Measurements from ENCODE around the gene AP1G2. TPM values are rescaled to one million over a fixed set of nuclear protein-coding genes. Genes with fewer than 3 reads are reported as not detected.

Gene AP1G2
- polyA plus RNA-seq, 1 donor from 2014 or later = 127 TPM

- no peak overlapping the region for H3K9ac ChIP-seq (ENCODE audit: low read length)
- no peaks in the 10 kb centered on the region for H3K9me2 ChIP-seq (ENCODE audit: insufficient read depth, low read length)
- no peak overlapping the region for H3K4me2 ChIP-seq (ENCODE audit: low read length)
- H3K4me3 ChIP-seq (ENCODE audit: low read length) = no peak overlapping the region
- no peak overlapping the region for H3K27ac ChIP-seq (ENCODE audit: low read length)
- H3K79me2 ChIP-seq (replicated peaks; ENCODE audit: insufficient read depth, low read length) = no peaks in the 10 kb centered on the region
- TF ChIP-seq, protein P1, sequence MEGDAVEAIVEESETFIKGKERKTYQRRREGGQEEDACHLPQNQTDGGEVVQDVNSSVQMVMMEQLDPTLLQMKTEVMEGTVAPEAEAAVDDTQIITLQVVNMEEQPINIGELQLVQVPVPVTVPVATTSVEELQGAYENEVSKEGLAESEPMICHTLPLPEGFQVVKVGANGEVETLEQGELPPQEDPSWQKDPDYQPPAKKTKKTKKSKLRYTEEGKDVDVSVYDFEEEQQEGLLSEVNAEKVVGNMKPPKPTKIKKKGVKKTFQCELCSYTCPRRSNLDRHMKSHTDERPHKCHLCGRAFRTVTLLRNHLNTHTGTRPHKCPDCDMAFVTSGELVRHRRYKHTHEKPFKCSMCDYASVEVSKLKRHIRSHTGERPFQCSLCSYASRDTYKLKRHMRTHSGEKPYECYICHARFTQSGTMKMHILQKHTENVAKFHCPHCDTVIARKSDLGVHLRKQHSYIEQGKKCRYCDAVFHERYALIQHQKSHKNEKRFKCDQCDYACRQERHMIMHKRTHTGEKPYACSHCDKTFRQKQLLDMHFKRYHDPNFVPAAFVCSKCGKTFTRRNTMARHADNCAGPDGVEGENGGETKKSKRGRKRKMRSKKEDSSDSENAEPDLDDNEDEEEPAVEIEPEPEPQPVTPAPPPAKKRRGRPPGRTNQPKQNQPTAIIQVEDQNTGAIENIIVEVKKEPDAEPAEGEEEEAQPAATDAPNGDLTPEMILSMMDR (IDR thresholded peaks at IDR 0.05; ENCODE audit: poor library complexity, severe bottlenecking) = no peak
- peak; percentile 8 for TF ChIP-seq POLR2AphosphoS5 (IDR thresholded peaks at IDR 0.05)
- no peak overlapping the region for H2AFZ ChIP-seq (ENCODE audit: low read depth, low read length)
- H3K27me3 ChIP-seq (ENCODE audit: insufficient read depth, low read depth, low read length) = no peaks in the 10 kb centered on the region
- H3K36me3 ChIP-seq (ENCODE audit: insufficient read depth, low read length) = no peaks in the 10 kb centered on the region
- H4K20me1 ChIP-seq (ENCODE audit: insufficient read depth) = no peaks in the 10 kb centered on the region
- no peaks in the 10 kb centered on the region for H3K9me3 ChIP-seq (ENCODE audit: low read length)
- no peaks in the 10 kb centered on the region for H3F3A ChIP-seq (ENCODE audit: insufficient read depth, low read length, poor library complexity, severe bottlenecking)
Observed at GRCh38 chr14:23517650-23518326, 49.8 kb downstream of the AP1G2 start.

DNA sequence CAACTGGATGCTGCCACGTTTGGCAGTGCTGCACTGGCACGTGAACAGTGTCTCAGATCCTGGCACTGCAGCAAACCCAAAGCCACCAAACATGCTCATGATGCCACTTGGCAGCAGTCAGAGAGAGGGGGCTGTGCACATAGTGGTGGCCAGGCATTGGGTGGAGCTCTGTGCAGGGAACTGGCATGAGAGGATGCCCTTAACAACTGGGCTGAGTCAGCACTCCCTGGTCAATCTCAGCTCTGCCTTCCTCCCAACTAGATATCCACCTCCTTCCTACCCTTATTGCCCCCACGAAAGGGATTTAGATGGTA lies 53.0 kb downstream of the AP1G2 start:
- H4K20me1 ChIP-seq (ENCODE audit: insufficient read depth) = no peaks in the 10 kb centered on the region
- no peaks in the 10 kb centered on the region for H3K9me2 ChIP-seq (ENCODE audit: insufficient read depth, low read length)
- H3K4me3 ChIP-seq (ENCODE audit: low read length) = no peak overlapping the region
- H3K4me2 ChIP-seq (ENCODE audit: low read length) = no peak overlapping the region
- H3K9ac ChIP-seq (ENCODE audit: low read length) = no peak overlapping the region
- H3K27ac ChIP-seq (ENCODE audit: low read length) = no peak overlapping the region
- H2AFZ ChIP-seq (ENCODE audit: low read depth, low read length) = no peak overlapping the region
- H3K9me3 ChIP-seq (ENCODE audit: low read length) = no peaks in the 10 kb centered on the region
- H3K36me3 ChIP-seq (ENCODE audit: insufficient read depth, low read length) = no peaks in the 10 kb centered on the region
- H3K27me3 ChIP-seq (ENCODE audit: insufficient read depth, low read depth, low read length) = no peaks in the 10 kb centered on the region
- no peaks in the 10 kb centered on the region for H3F3A ChIP-seq (ENCODE audit: insufficient read depth, low read length, poor library complexity, severe bottlenecking)
- TF ChIP-seq POLR2AphosphoS5 (IDR thresholded peaks at IDR 0.05) = no peak
- no peak for TF ChIP-seq EZH2 (IDR thresholded peaks at IDR 0.05; ENCODE audit: borderline replicate concordance, insufficient read depth, low read length, poor library complexity, severe bottlenecking)
- TF ChIP-seq REST (IDR thresholded peaks at IDR 0.05; ENCODE audit: borderline replicate concordance) = no peak
- TF ChIP-seq TAF1 (IDR thresholded peaks at IDR 0.05; ENCODE audit: low read depth) = no peak
- TF ChIP-seq RAD21 (conservative IDR thresholded peaks at IDR 0.05) = no peak
- TF ChIP-seq SMC3 (conservative IDR thresholded peaks at IDR 0.05; ENCODE audit: poor library complexity) = no peak
- no peak for TF ChIP-seq EP300 (conservative IDR thresholded peaks at IDR 0.05; ENCODE audit: poor library complexity, severe bottlenecking)
- TF ChIP-seq, protein P1 (IDR thresholded peaks at IDR 0.05; ENCODE audit: poor library complexity, severe bottlenecking) = no peak
- TF ChIP-seq MXI1 (conservative IDR thresholded peaks at IDR 0.05; ENCODE audit: poor library complexity, severe bottlenecking) = no peak
- no peaks in the 10 kb centered on the region for H3K79me2 ChIP-seq (replicated peaks; ENCODE audit: insufficient read depth, low read length)
